Endothelial cell of umbilical vein (primary cell): ENCODE measurements around the gene C1QL4.

Experiments
- EZH2 ChIP-seq: IDR thresholded peaks from 2 replicates; pipeline ENCODE4 v1.6.1; 2012; ENCODE audit warnings: borderline replicate concordance, low read depth, mild to moderate bottlenecking, moderate library complexity, low read length, inconsistent platforms; ENCODE audit not compliant: severe bottlenecking
- FOS ChIP-seq: IDR thresholded peaks from 2 replicates; pipeline ENCODE4 v1.6.1; 2011; ENCODE audit warnings: mild to moderate bottlenecking, low read length, moderate library complexity, borderline replicate concordance; ENCODE audit not compliant: insufficient read depth
- GATA2 ChIP-seq: IDR thresholded peaks from 2 replicates; pipeline ENCODE4 v1.7.0; 2011; ENCODE audit warnings: low read depth, mild to moderate bottlenecking, moderate library complexity, mixed read lengths, low read length; ENCODE audit not compliant: insufficient read length, insufficient read depth
- MYC ChIP-seq: IDR thresholded peaks from one replicate; pipeline ENCODE4 v1.6.1; 2011; ENCODE audit warnings: mild to moderate bottlenecking, low read depth, low read length
- POLR2A ChIP-seq: IDR thresholded peaks from 2 replicates; pipeline ENCODE4 v1.6.1; 2012; ENCODE audit warnings: low read depth, mild to moderate bottlenecking, control low read depth, low read length
- POLR2AphosphoS5 ChIP-seq: IDR thresholded peaks from 2 replicates; pipeline ENCODE4 v1.6.1; 2012; ENCODE audit warnings: low read depth, mild to moderate bottlenecking, control low read depth, low read length, moderate library complexity; ENCODE audit not compliant: insufficient read depth
- TF ChIP-seq, protein P1 (sequence below), 2 donors: IDR thresholded peaks; 1 replicate in 1 of 2; 2 replicates in 1 of 2; pipeline ENCODE4 v1.5.1; 2011; ENCODE audit warnings: low read length in 2 of 2, mild to moderate bottlenecking in 2 of 2, moderate library complexity in 2 of 2, control low read depth in 1 of 2, inconsistent platforms in 1 of 2, low read depth in 1 of 2; ENCODE audit not compliant: insufficient read depth in 1 of 2; ENCODE audit errors: extremely low read depth in 1 of 2
- TF ChIP-seq, protein P2 (sequence below): IDR thresholded peaks from 2 replicates; pipeline ENCODE4 v1.6.1; 2011; ENCODE audit not compliant: insufficient read depth, insufficient read length

DNA sequence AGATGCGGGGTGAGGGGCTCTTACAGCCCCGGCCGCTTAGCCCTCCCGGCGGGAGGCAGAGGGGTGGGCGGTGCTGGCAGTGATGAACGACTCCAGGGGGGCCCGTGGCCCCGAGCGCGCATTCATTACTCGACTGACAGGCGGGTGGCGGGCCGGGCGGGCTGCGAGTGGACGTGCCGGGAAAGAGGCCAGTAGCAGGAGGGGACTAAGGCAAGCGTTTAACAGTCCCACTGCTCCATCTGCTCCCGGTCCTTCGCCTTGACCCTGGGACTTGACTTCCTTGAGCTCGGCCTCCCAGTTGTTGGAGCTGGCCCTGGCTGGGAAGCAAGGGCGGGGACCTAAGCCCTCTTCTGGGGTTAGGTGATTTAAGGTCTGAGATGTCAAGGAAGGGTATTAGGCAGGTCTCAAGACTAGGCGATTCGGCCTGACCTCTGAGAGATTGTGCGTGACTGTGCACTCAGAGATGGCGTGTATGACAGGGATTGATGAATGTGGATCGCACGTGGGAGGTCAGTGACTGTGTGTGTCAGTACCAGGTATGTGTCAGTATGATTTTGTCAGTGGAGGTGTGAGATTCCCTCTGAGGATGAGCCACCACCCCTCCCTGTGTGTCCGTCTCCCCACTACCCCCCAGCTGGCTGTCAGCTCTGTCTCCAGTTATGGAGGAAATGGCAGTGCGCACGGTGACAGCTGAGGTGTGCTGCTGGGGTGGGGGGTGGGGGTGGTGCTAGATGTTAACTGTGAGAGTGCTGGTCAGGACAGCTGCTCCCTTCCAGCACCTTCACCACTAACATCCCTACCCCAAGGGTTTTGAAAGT, 6.1 kb upstream of the C1QL4 start:
- TF ChIP-seq, protein P1, sequence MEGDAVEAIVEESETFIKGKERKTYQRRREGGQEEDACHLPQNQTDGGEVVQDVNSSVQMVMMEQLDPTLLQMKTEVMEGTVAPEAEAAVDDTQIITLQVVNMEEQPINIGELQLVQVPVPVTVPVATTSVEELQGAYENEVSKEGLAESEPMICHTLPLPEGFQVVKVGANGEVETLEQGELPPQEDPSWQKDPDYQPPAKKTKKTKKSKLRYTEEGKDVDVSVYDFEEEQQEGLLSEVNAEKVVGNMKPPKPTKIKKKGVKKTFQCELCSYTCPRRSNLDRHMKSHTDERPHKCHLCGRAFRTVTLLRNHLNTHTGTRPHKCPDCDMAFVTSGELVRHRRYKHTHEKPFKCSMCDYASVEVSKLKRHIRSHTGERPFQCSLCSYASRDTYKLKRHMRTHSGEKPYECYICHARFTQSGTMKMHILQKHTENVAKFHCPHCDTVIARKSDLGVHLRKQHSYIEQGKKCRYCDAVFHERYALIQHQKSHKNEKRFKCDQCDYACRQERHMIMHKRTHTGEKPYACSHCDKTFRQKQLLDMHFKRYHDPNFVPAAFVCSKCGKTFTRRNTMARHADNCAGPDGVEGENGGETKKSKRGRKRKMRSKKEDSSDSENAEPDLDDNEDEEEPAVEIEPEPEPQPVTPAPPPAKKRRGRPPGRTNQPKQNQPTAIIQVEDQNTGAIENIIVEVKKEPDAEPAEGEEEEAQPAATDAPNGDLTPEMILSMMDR (IDR thresholded peaks at IDR 0.05; ENCODE audit: extremely low read depth in 1 of 2, insufficient read depth in 1 of 2, low read depth in 1 of 2, low read length in 2 of 2) = no peak
- TF ChIP-seq GATA2 (no peak), POLR2A (no peak), EZH2 (peak; percentile 14), POLR2AphosphoS5 (no peak), MYC (no peak), FOS (no peak)
- TF ChIP-seq, protein P2, sequence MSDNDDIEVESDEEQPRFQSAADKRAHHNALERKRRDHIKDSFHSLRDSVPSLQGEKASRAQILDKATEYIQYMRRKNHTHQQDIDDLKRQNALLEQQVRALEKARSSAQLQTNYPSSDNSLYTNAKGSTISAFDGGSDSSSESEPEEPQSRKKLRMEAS = no peak
